GM23248 (cell line): ENCODE results near the gene WIZ. TPM values are rescaled to one million over a fixed set of nuclear protein-coding genes. Genes with fewer than 3 reads are reported as not detected.
A peak's percentile ranks its signal among the peaks of the same experiment; 100 is the strongest.

ENCODE experiments used
- DNase-seq: peaks from one replicate; pipeline ENCODE4 v3.0.0-alpha.2; 2015
- H2AFZ ChIP-seq: fragments of 200-600 bp; sonication (generic); 2 replicates; pipeline ENCODE4 v1.6.1; 2016; ENCODE audit warnings: antibody characterized with exemption
- H3F3A ChIP-seq: fragments of 200-600 bp; sonication (generic); 2 replicates; pipeline ENCODE4 v1.6.1; 2016; ENCODE audit warnings: mild to moderate bottlenecking, antibody characterized with exemption, mixed run types; ENCODE audit not compliant: insufficient read depth
- H3K27ac ChIP-seq: fragments of 200-600 bp; sonication (generic); 2 replicates; pipeline ENCODE4 v1.5.1; 2016; ENCODE audit warnings: mild to moderate bottlenecking
- H3K27me3 ChIP-seq: fragments of 200-600 bp; sonication (generic); replicated peaks from 2 replicates; pipeline ENCODE4 v1.6.1; 2016; ENCODE audit warnings: mild to moderate bottlenecking; ENCODE audit not compliant: insufficient read depth
- H3K36me3 ChIP-seq: fragments of 200-600 bp; sonication (generic); 2 replicates; pipeline ENCODE4 v1.6.1; 2016; ENCODE audit warnings: low read depth, mild to moderate bottlenecking
- H3K4me1 ChIP-seq: fragments of 200-600 bp; sonication (generic); 2 replicates; pipeline ENCODE4 v1.6.1; 2016; ENCODE audit warnings: mild to moderate bottlenecking; ENCODE audit not compliant: insufficient read depth
- H3K4me2 ChIP-seq: fragments of 200-600 bp; sonication (generic); one replicate; pipeline ENCODE4 v1.6.1; 2016; ENCODE audit warnings: mild to moderate bottlenecking; ENCODE audit not compliant: unreplicated experiment
- H3K4me3 ChIP-seq: fragments of 200-600 bp; sonication (generic); 2 replicates; pipeline ENCODE4 v1.5.1; 2016; ENCODE audit warnings: mild to moderate bottlenecking
- H3K79me2 ChIP-seq: fragments of 200-600 bp; sonication (generic); 2 replicates; pipeline ENCODE4 v1.6.1; 2016; ENCODE audit warnings: mild to moderate bottlenecking; ENCODE audit not compliant: insufficient read depth
- H3K9ac ChIP-seq: fragments of 200-600 bp; sonication (generic); 2 replicates; pipeline ENCODE4 v1.6.1; 2016; ENCODE audit warnings: mild to moderate bottlenecking
- H3K9me2 ChIP-seq: fragments of 200-600 bp; sonication (generic); 2 replicates; pipeline ENCODE4 v1.6.1; 2016; ENCODE audit warnings: mixed run types, mild to moderate bottlenecking, moderate library complexity; ENCODE audit not compliant: insufficient read depth
- H3K9me3 ChIP-seq: fragments of 200-600 bp; sonication (generic); one replicate; pipeline ENCODE4 v1.6.1; 2017; ENCODE audit warnings: low read depth
- H4K20me1 ChIP-seq: fragments of 200-600 bp; sonication (generic); 2 replicates; pipeline ENCODE4 v1.6.0; 2016; ENCODE audit not compliant: insufficient read depth
- EZH2 ChIP-seq: fragments of 200-600 bp; sonication (generic); IDR thresholded peaks from 2 replicates; pipeline ENCODE4 v1.6.1; 2018; ENCODE audit warnings: antibody characterized with exemption, mild to moderate bottlenecking; ENCODE audit not compliant: insufficient read depth, poor library complexity, severe bottlenecking
- EZH2phosphoT487 ChIP-seq: fragments of 200-600 bp; sonication (generic); IDR thresholded peaks from 2 replicates; pipeline ENCODE4 v1.6.1; 2018; ENCODE audit warnings: antibody characterized with exemption, moderate library complexity, mild to moderate bottlenecking, low read depth; ENCODE audit not compliant: insufficient read depth
- WGBS, 2 experiments: methylation state at CpG; one replicate each; pipeline ENCODE4 v1.1.6; 2015 to 2017; ENCODE audit warnings: low lambda C conversion rate in 2 of 2, low coverage in 1 of 2; ENCODE audit errors: missing lambda C conversion rate in 2 of 2; 5-methylcytosine and 5-hydroxymethylcytosine counted together
- in situ Hi-C: fragments of 300-500 bp; cut with MboI; formaldehyde crosslinking; loops from 2 replicates; pipeline ENCODE4 v1.15.0; 2020
- polyA plus RNA-seq: library from polyadenylated mRNA; unstranded; fragments of >200 nt; fragmentation: Nextera tagmentation; extraction: Ambion mirVana; gene quantifications from 2 replicates; pipeline ENCODE4 v1.2.1, GENCODE V29; 2016
- total RNA-seq: library from RNA; depleted of rRNA; stranded (reverse); fragments of >200 nt; shearing (Covaris generic); gene quantifications from 2 replicates; pipeline ENCODE4 v1.2.3, GENCODE V29; 2014

The WIZ gene
- total and polyA plus RNA-seq, 2 experiments from 2014 or later = 6.1 to 22.0 TPM

DNA sequence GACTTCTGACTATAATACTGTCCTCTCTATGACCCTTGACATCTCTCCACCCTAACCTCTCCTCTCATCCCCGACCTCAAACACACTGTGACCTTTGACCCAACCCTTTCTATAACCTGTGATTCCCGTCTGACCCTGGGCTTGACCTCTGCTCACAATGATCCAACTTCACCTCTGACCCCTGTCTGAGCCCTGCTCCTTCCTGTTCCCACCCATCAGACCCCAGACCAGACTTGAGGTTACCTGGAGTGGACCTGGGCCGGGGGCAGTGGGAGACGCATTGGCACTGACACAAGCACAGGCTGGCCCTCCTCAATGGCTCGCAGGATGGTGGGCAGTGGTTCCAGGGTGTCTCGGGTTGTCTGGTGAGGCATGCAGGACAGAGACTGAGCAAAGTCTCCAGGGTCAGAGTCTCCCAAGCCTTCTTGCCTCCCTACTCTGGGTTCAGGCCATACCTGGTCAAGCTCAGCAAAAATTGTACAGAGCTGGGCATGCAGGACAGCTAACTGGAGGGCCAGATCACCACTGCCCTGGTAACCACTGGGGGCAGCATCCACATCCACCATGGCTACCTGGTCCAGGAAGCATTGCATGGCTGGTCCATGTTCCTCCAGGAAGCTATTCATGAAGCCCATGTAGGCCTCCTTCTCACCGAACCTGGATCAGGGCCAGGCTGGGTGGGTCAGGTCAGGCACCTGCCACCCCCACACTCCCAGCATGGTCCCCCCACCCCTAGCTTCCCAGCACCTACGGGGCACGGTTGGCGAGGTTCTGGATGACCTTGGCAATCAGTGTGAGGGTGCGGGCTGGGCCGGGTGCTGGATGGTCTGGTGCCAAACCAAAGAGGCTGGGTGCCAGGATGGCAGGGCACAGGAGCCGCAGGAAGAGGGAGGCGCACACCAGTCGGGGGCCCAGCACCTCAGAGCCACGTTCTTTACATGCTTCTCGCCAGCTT, 4.4 kb upstream of the WIZ start:
- Histone ChIP-seq H3K27ac (no peak overlapping the region), H3K36me3 (no peaks in the 10 kb centered on the region), H2AFZ (no peak overlapping the region), H3K4me2 (no peak overlapping the region), H3K4me1 (no peaks in the 10 kb centered on the region; the same call in 1 of the 2 replicates), H3F3A (peaks cover 22% of the 10 kb centered on the region; the same call in 1 of the 2 replicates), H3K4me3 (no peak overlapping the region), H3K79me2 (no peaks in the 10 kb centered on the region), H4K20me1 (no peaks in the 10 kb centered on the region), H3K9ac (no peak overlapping the region), H3K9me2 (no peaks in the 10 kb centered on the region), H3K9me3 (no peaks in the 10 kb centered on the region), H3K27me3 (peaks cover 17% of the 10 kb centered on the region)
- WGBS, 2 experiments = 77 to 83% methylated on average over 14 to 17 of the region's 17 CpGs
- no peak for DNase-seq
- in situ Hi-C loops = no loop called here
- TF ChIP-seq EZH2 = no peak
- no peak for TF ChIP-seq EZH2phosphoT487

DNA sequence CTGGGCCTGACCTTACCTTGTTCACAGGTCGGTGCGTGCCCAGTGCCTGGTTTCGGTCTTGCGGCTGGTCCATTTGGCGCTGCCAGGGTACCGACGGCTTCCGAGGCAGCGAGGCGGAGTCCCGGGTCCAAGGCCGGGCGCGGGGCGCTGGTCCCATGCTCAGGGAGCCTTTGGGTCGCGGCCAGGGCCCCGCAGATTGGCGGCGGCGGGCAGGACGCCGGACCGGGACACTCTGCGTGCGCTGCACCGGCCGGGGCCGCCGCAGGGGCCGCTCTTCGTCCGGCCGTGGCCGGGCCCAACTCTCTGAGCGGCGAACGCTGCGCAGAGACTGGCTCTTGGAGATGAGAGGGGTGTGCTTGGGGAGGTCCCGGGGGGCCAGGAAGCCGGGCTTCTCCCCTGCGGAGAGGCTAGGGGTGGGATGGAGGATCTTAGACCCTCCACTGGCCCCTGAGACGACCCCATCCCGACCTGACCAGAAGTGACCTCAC, 3.4 kb upstream of the WIZ start:
- H4K20me1 ChIP-seq = no peaks in the 10 kb centered on the region
- peaks cover 17% of the 10 kb centered on the region for H3K27me3 ChIP-seq
- H3K9me3 ChIP-seq = no peaks in the 10 kb centered on the region
- peak; percentile 63 for DNase-seq
- peak overlapping the region; percentile 67 for H2AFZ ChIP-seq
- peaks cover 22% of the 10 kb centered on the region; the same call in 1 of the 2 replicates for H3F3A ChIP-seq
- no peaks in the 10 kb centered on the region for H3K36me3 ChIP-seq
- H3K4me2 ChIP-seq = peak overlapping the region; percentile 78
- H3K9ac ChIP-seq = peak overlapping the region; percentile 12
- H3K27ac ChIP-seq = no peak overlapping the region
- 4 to 5% methylated on average over 35 to 42 of the region's 44 CpGs for WGBS, 2 experiments
- TF ChIP-seq EZH2 (no peak), EZH2phosphoT487 (no peak)
- in situ Hi-C loops = no loop called here
- peak overlapping the region; percentile 60 for H3K4me3 ChIP-seq
- H3K9me2 ChIP-seq = no peaks in the 10 kb centered on the region
- H3K4me1 ChIP-seq = no peaks in the 10 kb centered on the region; the same call in 1 of the 2 replicates
- no peaks in the 10 kb centered on the region for H3K79me2 ChIP-seq

DNA sequence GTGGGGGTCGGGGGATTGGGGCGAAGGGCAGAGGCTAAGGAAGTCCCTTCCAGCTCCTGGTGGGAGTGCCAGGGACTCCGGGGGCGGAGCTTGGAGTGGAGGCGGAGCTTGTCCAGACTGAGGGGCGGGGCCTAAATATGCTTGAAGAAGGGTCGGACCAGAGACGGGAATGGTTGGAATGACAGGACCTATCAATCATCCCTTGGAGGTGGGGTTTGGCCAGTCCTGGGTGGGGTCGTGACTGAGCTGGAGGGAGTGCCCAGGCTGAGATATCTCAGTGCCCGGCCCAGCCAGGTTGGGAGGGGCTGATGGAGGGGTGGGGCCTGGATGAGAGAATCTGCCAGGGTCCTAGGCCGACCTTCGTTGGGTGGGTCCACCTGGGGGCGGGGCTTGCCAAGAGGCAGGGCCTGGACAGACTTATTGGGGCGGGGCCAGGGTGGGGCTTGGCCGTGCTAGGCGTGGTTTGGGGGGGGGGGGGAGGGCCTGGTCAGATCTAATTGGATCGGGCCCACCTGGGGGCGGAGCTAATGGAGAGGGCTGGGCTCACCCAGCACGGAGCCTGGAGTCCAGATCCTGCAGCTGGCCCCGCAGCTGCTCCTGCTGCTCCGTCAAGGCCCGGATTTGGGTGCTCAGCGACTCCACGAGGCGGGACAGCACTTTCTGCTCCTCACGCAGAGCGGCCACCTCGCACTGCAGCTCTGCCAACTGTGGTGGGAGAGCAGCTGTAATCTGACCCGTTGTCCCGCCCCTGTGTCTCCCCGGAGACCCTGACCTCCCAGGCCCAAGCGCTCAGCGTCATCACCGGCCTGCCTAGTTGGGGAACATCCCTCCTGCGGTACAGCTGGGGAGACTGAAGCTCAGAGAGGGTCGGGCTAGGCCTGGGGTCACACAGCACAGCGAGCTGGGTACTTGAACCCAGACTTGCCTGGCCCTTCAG, 2.6 kb upstream of the WIZ start:
- DNase-seq = peak; percentile 88
- no peaks in the 10 kb centered on the region for H4K20me1 ChIP-seq
- TF ChIP-seq EZH2phosphoT487 = no peak
- no peak for TF ChIP-seq EZH2
- WGBS, 2 experiments = 3% methylated on average over 25 to 33 of the region's 37 CpGs
- H3K36me3 ChIP-seq = no peaks in the 10 kb centered on the region
- H3K4me2 ChIP-seq = peak overlapping the region; percentile 78
- H3K9ac ChIP-seq = peak overlapping the region; percentile 12; the same call in 1 of the 2 replicates
- peak overlapping the region; percentile 60 for H3K4me3 ChIP-seq
- peaks cover 22% of the 10 kb centered on the region; the same call in 1 of the 2 replicates for H3F3A ChIP-seq
- H3K79me2 ChIP-seq = no peaks in the 10 kb centered on the region
- H3K9me3 ChIP-seq = no peaks in the 10 kb centered on the region
- no peaks in the 10 kb centered on the region; the same call in 1 of the 2 replicates for H3K4me1 ChIP-seq
- peak overlapping the region; percentile 67 for H2AFZ ChIP-seq
- H3K9me2 ChIP-seq = no peaks in the 10 kb centered on the region
- in situ Hi-C loops = no loop called here
- H3K27ac ChIP-seq = no peak overlapping the region
- H3K27me3 ChIP-seq = peaks cover 12% of the 10 kb centered on the region

DNA sequence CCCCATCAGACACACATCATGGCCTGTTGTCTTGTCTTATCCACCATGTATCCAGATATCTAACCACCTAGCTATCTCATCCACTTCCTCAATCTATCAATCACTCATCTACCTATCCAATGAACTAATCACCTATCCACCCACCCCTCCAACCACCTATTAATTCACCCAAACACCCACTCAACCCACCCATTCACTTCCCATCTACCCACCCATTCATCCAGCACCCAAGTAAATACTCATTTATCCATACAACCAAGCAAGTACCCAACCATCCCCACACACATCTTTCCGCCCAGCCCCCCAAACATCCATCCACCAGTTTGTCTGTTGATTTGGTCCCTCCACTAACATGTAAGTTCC, 753 bp upstream of the WIZ start:
- H3K4me3 ChIP-seq = no peak overlapping the region
- in situ Hi-C loops = no loop called here
- no peaks in the 10 kb centered on the region for H3K9me3 ChIP-seq
- no peaks in the 10 kb centered on the region for H3K79me2 ChIP-seq
- H3K9me2 ChIP-seq = no peaks in the 10 kb centered on the region
- H3K9ac ChIP-seq = no peak overlapping the region
- no peak for DNase-seq
- no peak for TF ChIP-seq EZH2
- no peak for TF ChIP-seq EZH2phosphoT487
- no peaks in the 10 kb centered on the region; the same call in 1 of the 2 replicates for H3K4me1 ChIP-seq
- no peaks in the 10 kb centered on the region for H3K36me3 ChIP-seq
- peak overlapping the region; percentile 63 for H2AFZ ChIP-seq
- peaks cover 22% of the 10 kb centered on the region; the same call in 1 of the 2 replicates for H3F3A ChIP-seq
- H3K27me3 ChIP-seq = no peaks in the 10 kb centered on the region
- H3K4me2 ChIP-seq = no peak overlapping the region
- WGBS, 2 experiments = 65 to 67% methylated on average over 1 of the region's 1 CpG
- H3K27ac ChIP-seq = no peak overlapping the region
- no peaks in the 10 kb centered on the region for H4K20me1 ChIP-seq
